ENCODE data around the gene COBL.
A peak's percentile ranks its signal among the peaks of the same experiment; 100 is the strongest.

COBL gene

GRCh38 chr7:51189777-51190176, 126.8 kb downstream of the COBL start:
- DNase-seq (ENCODE audit: low spot score), result no peak

GRCh38 chr7:51188987-51189386, 127.6 kb downstream of the COBL start:
- DNase-seq (ENCODE audit: low spot score), result no peak

GRCh38 chr7:51187941-51188340, 128.7 kb downstream of the COBL start:
- DNase-seq (ENCODE audit: low spot score), result no peak

DNA sequence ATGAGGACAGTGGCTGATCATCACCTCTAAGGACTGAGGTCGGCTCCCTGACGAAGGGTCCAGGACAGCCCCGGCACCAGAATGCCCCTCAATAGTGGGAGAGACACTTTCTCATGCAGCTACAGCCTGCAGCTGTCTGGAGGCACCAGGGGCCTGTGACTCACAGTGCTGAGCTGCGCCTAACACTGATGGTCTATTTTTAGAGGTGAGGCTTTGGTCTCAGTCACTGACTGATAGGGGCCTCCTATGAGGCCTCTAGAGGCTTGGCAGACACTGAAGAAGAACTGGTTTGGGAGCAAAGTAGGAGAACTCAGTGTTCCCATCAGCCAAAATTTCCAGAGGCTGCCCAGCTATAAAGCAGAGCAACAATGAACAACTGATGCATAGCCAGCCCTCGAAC, 130.1 kb downstream of the COBL start:
- DNase-seq (ENCODE audit: low spot score), result peak; percentile 15

- no peak for DNase-seq (ENCODE audit: low spot score)
Measured at GRCh38 chr7:51182636-51183166, 133.9 kb downstream of the COBL start.

DNA sequence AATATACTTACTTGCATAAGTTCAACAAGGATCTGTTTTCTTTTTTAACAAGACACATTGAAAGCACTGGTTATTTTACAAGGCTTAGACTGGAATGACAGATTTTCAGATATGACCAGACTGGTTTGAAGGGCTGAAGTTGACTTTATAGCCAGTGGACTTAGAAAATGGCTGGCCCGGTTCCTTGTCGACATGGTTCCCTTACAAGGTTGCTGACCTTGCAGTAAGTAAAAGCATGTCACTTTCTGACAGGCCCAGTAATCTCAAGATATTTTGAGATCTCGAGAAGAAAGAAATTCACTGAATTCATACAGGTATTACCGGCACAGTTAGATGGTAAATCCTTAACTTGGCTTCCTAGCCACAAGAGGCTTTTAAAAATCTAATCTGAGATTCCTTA, 136.5 kb downstream of the COBL start:
- no peak for DNase-seq (ENCODE audit: low spot score)

GRCh38 chr7:51175992-51176388, 140.6 kb downstream of the COBL start:
- no peak for DNase-seq (ENCODE audit: low spot score)

GRCh38 chr7:51175316-51175991, 141.2 kb downstream of the COBL start:
- DNase-seq (ENCODE audit: low spot score), result no peak

DNA sequence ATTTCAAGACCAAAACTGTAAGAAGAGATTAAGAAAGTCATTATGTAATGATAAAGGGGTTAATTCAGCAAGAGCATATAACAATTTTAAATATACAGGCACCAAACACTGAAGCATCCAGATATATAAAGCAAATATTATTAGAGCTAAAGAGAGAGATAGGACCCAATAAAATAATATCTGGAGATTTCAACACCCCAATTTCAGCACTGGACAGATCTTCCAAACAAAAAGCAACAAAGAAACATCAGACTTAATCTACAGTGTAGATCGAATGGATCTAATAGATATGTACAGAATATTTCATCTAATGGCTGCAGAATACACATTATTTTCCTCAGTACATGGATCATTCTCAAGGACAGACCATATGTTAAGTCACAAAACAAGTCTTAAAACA, 151.3 kb downstream of the COBL start:
- no peak for DNase-seq (ENCODE audit: low spot score)

- DNase-seq (ENCODE audit: low spot score), result peak; percentile 85
Measured at GRCh38 chr7:51162724-51163329, 153.8 kb downstream of the COBL start.

- DNase-seq (ENCODE audit: low spot score), result no peak
Measured at GRCh38 chr7:51161937-51162336, 154.7 kb downstream of the COBL start.

GRCh38 chr7:51160990-51161615, 155.5 kb downstream of the COBL start:
- peak; percentile 68 for DNase-seq (ENCODE audit: low spot score)

DNA sequence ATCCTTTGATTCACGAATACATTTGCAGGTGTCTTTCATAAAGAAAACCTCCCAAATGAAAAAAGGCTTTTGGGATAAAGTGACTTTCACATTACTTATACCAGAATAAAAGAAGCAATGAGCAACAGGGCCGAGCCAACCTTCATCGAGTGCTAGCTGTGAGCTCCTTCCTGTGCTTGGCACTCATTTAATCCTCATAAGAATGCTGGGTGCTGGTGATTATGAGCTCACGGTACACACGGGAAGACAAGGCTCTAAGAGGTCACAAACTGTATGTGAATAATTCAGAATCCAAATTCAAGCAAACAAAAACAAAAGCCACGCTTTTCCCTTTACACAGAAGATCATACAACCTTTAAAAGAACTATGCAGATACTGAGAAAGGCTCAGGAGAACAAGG, 156.2 kb downstream of the COBL start:
- no peak for DNase-seq (ENCODE audit: low spot score)

DNA sequence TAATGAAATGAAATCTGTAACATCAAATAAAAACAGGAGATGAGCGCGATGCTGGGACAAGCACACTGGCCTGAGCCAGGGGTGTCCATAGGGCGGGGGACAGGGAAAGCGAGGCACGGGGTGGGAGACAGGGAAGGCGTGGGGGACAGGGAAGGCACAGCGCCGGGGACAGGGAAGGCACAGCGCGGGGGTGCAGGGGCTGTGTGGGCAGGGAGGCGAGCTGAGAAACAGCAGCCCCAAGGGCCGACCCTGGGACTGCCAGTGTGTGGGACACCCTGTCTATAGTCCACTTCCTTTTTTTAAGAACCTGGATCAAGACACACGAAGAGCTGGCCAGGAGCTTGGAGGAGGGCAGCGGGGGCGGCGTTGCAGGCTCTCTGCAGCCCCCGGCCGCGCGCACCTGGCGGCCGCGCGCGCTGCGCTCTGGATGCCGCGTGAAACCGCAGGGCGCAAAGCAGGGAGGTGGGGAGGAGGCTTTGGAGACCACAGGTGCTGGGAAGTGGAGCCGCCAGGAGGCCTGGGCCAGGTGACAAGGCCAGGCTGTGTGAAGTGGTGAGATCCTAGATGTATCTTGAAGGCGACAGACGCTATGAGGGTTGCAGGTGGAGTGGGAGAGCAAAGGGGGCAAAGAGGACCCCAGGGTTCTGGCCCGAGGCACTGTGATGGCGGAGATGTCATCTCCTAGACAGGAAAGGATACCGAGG, 157.7 kb downstream of the COBL start:
- no peak for DNase-seq (ENCODE audit: low spot score)

DNA sequence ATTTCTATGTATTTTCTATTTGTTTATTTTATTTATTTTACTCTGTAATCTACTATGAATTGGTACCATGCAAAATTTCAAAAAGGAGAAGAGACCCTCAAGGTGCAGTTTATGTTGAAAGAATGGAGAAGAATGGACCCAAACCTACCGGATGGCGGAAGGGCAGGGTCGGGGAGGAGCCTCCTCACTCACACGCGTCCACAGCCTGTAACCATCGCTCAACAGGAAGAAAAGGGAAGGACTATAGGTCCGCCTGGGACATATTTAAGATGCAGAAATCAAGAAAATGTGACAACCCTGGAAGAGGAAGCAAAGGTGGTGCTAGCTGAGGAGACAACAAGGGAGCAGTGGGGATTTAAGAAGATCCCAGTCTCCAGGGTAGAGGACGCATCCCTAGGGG, 158.4 kb downstream of the COBL start:
- no peak for DNase-seq (ENCODE audit: low spot score)

- no peak for DNase-seq (ENCODE audit: low spot score)
Measured at GRCh38 chr7:51154201-51154600, 162.4 kb downstream of the COBL start.

GRCh38 chr7:51152706-51153200, 163.9 kb downstream of the COBL start:
- no peak for DNase-seq (ENCODE audit: low spot score)

GRCh38 chr7:51151455-51151854, 165.2 kb downstream of the COBL start:
- DNase-seq (ENCODE audit: low spot score), result no peak

GRCh38 chr7:51150193-51150592, 166.4 kb downstream of the COBL start:
- DNase-seq (ENCODE audit: low spot score), result no peak

- no peak for DNase-seq (ENCODE audit: low spot score)
Measured at GRCh38 chr7:51148216-51148615, 168.4 kb downstream of the COBL start.

DNA sequence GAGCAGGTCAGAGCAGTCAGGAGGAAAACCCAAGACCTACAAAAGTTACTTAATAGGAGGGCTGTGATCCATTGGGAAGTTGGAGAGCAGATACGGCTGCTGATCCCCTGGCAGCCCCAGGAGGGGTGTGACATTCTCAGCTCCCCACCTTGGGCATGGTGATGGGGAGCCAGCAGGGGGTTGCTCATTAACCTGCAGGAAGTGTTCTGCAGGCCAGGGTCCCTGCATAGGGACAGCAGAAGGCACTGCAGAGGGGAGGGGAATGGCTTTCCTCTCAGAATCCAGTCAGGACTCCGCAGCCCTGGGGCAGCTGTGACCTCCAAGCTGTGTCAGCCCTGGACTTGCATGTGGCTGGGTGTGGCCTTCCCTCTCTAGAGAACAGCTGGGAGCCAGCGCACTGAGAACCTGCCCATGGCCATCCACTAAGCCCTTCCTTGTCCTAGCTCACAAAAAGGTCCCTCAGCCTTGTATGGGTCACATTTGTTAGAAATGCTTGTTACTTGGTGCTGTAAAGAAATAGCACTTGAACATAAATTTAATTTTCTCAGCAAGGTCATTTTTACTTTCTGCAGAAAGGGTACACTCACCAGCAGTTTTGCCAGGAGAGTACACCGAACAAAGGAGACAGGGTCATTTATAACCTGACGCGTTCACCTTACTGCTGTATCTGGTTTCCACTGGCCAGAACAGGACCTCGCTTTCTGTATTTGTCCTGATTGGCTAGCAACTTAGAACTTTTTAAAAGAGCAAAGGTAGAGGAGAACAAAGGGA, 169.6 kb downstream of the COBL start:
- no peak for DNase-seq (ENCODE audit: low spot score)

DNA sequence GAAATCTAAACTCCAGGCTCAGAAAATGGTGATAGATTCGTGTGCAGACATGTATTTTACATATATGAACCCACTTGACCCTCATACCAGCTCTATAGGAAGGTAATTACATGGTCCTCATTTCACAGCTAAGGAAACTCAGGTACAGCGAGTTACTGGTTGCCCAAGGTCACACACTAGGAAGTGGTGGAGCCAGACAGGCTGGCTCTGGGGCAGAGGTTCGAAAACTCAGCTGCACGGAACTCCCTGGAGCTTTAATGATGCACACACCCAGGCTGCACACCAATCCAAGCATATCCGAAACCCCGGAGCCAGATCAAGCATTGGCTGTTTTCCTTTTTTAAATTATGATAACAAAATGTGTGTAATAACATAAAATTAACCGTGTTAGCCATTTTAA, 172.4 kb downstream of the COBL start:
- no peak for DNase-seq (ENCODE audit: low spot score)
